Endothelial cell (in vitro differentiated cells): ENCODE results near the gene EFEMP2. TPM values are rescaled to one million over a fixed set of nuclear protein-coding genes. Genes with fewer than 3 reads are reported as not detected.
"Not testable (repeated sequence)": the region's sequence is repeated elsewhere in the genome, so short reads cannot be mapped to it uniquely, and the experiment has no call there.

Experiments used
- DNase-seq: peaks from one replicate; pipeline ENCODE4 v3.0.0; 2021; ENCODE audit warnings: low spot score
- H3K27ac Mint-ChIP-seq: one replicate; pipeline ENCODE4 v1.8.0; 2021; ENCODE audit warnings: mixed read lengths, inconsistent platforms; ENCODE audit not compliant: unreplicated experiment
- H3K27me3 Mint-ChIP-seq: one replicate; pipeline ENCODE4 v1.8.0; 2021; ENCODE audit warnings: mild to moderate bottlenecking, moderate library complexity, mixed read lengths, inconsistent platforms; ENCODE audit not compliant: unreplicated experiment
- H3K36me3 Mint-ChIP-seq: one replicate; pipeline ENCODE4 v1.8.0; 2021; ENCODE audit warnings: mild to moderate bottlenecking, low read depth, mixed read lengths, inconsistent platforms; ENCODE audit not compliant: unreplicated experiment
- H3K4me1 Mint-ChIP-seq: one replicate; pipeline ENCODE4 v1.8.0; 2021; ENCODE audit warnings: mild to moderate bottlenecking, mixed read lengths, inconsistent platforms; ENCODE audit not compliant: unreplicated experiment
- H3K4me3 Mint-ChIP-seq: one replicate; pipeline ENCODE4 v1.8.0; 2021; ENCODE audit warnings: mild to moderate bottlenecking, mixed read lengths, inconsistent platforms; ENCODE audit not compliant: unreplicated experiment
- H3K9me3 Mint-ChIP-seq: one replicate; pipeline ENCODE4 v1.8.0; 2021; ENCODE audit warnings: mixed read lengths, inconsistent platforms; ENCODE audit not compliant: unreplicated experiment
- total RNA-seq: library from RNA; stranded (reverse); fragmentation: NEBNext Ultra II Directional; extraction: Animal tissue kit (Norgen Biotek cat#: 25700); gene quantifications from one replicate; pipeline ENCODE4 v1.2.1, GENCODE V29; 2021; ENCODE audit not compliant: unreplicated experiment
- TF ChIP-seq, protein P1 (sequence below): fragments of 200-600 bp; sonication (generic); IDR thresholded peaks from one replicate; pipeline ENCODE4 v1.5.0; 2021; ENCODE audit warnings: antibody characterized with exemption; ENCODE audit not compliant: unreplicated experiment

EFEMP2 gene
- total RNA-seq, 1 donor from 2014 or later = 248 TPM

DNA sequence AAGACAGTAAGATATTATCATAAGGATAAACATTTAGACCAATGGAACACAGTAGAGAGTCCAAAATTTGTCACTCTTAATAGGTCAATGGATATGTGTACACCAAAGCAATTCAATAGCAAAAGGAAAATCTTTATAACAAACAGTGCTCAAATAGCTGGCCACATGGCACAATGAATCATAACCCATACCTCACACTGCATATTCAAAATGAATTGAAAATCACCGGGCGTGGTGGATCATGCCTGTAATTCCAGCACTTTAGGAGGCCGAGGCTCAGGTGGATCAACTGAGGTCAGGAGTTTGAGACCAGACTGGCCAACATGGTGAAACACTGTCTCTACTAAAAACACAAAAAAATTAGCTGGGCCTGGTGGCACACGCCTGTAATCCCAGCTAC lies 30.5 kb downstream of the EFEMP2 start:
- Mint-ChIP-seq H3K27me3 (no peaks in the 10 kb centered on the region), H3K36me3 (no peaks in the 10 kb centered on the region), H3K4me3 (no peak overlapping the region), H3K27ac (no peak overlapping the region), H3K9me3 (no peaks in the 10 kb centered on the region), H3K4me1 (no peaks in the 10 kb centered on the region)
- no peak for DNase-seq
- TF ChIP-seq, protein P1, sequence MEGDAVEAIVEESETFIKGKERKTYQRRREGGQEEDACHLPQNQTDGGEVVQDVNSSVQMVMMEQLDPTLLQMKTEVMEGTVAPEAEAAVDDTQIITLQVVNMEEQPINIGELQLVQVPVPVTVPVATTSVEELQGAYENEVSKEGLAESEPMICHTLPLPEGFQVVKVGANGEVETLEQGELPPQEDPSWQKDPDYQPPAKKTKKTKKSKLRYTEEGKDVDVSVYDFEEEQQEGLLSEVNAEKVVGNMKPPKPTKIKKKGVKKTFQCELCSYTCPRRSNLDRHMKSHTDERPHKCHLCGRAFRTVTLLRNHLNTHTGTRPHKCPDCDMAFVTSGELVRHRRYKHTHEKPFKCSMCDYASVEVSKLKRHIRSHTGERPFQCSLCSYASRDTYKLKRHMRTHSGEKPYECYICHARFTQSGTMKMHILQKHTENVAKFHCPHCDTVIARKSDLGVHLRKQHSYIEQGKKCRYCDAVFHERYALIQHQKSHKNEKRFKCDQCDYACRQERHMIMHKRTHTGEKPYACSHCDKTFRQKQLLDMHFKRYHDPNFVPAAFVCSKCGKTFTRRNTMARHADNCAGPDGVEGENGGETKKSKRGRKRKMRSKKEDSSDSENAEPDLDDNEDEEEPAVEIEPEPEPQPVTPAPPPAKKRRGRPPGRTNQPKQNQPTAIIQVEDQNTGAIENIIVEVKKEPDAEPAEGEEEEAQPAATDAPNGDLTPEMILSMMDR = no peak

GRCh38 chr11:65834202-65834601 lies 38.4 kb downstream of the EFEMP2 start:
- H3K9me3 Mint-ChIP-seq = no peaks in the 10 kb centered on the region
- peaks cover 4% of the 10 kb centered on the region for H3K4me1 Mint-ChIP-seq
- H3K27ac Mint-ChIP-seq = no peak overlapping the region
- H3K4me3 Mint-ChIP-seq = no peak overlapping the region
- TF ChIP-seq, protein P1 = no peak
- H3K27me3 Mint-ChIP-seq = peaks cover 10% of the 10 kb centered on the region
- peaks cover 3% of the 10 kb centered on the region for H3K36me3 Mint-ChIP-seq
- DNase-seq = no peak

DNA sequence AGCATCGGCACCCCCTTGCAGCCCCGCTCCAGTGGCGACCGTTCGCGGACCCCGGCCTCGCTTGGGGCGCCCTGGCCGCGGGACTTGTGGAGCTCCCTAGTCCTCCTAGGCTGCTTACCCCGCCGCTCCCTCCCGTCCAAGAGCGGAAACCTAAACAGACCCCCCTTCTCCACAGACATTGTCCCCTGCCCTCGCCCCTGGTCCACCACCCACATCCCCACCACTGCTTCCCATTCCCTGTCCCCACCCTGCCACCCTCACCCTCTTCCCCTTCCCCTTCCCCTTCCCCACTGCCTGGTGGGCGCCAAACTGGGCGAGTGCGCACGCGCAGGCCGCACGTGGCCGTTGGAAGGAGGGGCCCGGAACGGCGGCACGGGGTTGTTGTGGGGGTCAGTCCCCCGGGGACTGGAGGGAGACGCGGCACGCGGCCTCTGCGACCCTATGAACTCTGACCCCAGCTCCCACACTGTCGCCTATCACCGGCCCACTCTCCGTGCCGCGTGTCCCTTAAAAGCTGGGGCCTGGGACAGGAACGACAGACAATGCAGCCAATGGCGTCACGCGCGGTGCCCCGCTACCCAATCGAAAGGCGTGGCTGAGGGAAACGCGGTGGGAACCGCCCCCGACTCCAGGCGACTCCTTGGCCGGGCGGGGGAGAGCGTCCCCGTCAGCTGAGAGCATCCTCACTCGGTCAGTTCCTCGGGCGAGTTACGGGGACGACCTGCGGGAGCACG lies 39.1 kb downstream of the EFEMP2 start, which contains the start of gene SNX32:
SNX32 (plus strand) TSS at position 667 of the 734 bp plus-strand sequence. CDS start 103 bp downstream, outside the sequence.
- peaks cover 3% of the 10 kb centered on the region for H3K36me3 Mint-ChIP-seq

DNA sequence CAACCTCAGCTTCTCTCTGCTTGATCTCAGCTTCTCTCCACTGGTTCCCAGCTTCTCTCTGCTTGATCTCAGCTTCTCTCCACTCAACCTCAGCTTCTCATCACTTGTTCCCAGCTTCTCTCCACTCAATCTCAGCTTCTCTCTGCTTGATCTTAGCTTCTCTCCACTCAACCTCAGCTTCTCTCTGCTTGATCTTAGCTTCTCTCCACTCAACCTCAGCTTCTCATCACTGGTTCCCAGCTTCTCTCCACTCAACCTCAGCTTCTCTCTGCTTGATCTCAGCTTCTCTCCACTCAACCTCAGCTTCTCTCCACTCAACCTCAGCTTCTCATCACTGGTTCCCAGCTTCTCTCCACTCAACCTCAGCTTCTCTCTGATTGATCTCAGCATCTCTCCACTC lies 40.4 kb downstream of the EFEMP2 start:
- DNase-seq, H3K9me3 Mint-ChIP-seq, H3K27ac Mint-ChIP-seq, H3K36me3 Mint-ChIP-seq, H3K4me1 Mint-ChIP-seq: not testable (repeated sequence)
- Mint-ChIP-seq H3K4me3 (peak overlapping the region; percentile 9), H3K27me3 (peaks cover 12% of the 10 kb centered on the region)

More for the DNA sequence above, 39.1 kb downstream of the EFEMP2 start, which contains the start of gene SNX32:
- peak within 1 kb of the TSS; percentile 11 for H3K27ac Mint-ChIP-seq
- no peaks in the 10 kb centered on the region for H3K9me3 Mint-ChIP-seq
- H3K4me3 Mint-ChIP-seq = peak within 1 kb of the TSS; percentile 77
- TF ChIP-seq, protein P1 = no peak
- H3K4me1 Mint-ChIP-seq = peaks cover 4% of the 10 kb centered on the region
- peak; percentile 93 for DNase-seq
- H3K27me3 Mint-ChIP-seq = peaks cover 10% of the 10 kb centered on the region

DNA sequence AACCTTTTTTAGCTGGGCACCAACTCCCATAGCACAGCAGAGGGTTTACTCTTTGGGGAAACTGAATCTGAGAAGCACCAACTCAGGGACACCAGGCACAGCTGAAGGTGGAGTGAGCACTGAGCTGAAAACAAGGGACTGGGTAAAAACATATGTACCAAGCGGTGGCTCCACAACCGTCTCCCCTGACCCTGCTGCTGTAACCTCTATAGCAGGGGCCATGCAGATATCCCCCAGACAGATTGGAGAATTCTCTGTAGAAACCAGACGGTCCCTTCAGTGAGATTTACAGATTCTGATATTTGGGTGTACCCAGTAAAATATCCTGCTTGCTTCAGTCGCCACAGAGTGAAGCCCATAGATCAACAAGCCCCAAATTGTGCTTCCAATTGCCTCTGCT lies 43.1 kb downstream of the EFEMP2 start:
- no peaks in the 10 kb centered on the region for H3K9me3 Mint-ChIP-seq
- peaks cover 12% of the 10 kb centered on the region for H3K27me3 Mint-ChIP-seq
- H3K36me3 Mint-ChIP-seq = peaks cover 3% of the 10 kb centered on the region
- H3K27ac Mint-ChIP-seq = no peak overlapping the region
- peaks cover 4% of the 10 kb centered on the region for H3K4me1 Mint-ChIP-seq
- TF ChIP-seq, protein P1 = no peak
- H3K4me3 Mint-ChIP-seq = no peak overlapping the region
- no peak for DNase-seq
